ENCODE data around the gene KLHL13.
"Not testable (repeated sequence)": the region's sequence is repeated elsewhere in the genome, so short reads cannot be mapped to it uniquely, and the experiment has no call there.

Gene KLHL13

GRCh38 chrX:117990438-117990837, 126.2 kb downstream of the KLHL13 start:
- DNase-seq (ENCODE audit: low read depth): no peak

DNA sequence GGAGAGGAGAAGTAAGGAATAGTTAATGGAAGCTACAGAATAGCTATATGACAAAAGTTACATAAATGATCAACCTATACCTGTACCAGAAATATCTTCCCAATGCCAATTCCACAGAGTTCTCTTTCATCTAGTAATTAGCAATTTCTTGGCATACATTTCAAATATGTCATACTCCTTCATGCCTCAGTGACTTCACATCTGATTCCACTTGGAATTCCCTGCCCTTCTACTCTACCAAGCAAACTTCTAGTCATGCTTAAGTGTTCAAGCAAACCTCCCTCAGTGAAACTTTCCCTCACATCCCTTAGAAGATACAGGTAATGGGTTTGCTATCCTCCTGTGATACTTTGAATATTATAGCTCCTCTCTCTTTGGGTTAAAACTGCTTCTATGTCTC, 127.1 kb downstream of the KLHL13 start:
- DNase-seq (ENCODE audit: low read depth): no peak

DNA sequence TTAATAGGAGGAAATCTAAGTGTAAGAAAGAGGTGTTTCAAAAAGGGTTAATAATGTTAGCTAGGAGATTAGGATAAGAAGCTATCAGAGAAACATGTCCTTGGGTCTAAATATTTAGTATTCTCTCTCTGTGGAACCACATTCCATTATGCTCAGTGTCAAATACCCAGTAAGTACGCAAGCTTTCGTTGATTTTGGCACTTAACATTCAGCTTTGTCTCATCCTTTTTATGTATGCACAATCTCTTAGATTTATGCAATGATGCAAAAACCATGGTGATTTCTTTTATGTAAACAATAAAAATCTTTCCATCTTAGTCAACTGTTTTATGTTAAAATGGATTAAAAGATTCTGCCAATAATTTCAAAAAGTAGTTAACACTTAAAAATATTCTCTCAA, 129.2 kb downstream of the KLHL13 start:
- DNase-seq (ENCODE audit: low read depth): no peak

DNA sequence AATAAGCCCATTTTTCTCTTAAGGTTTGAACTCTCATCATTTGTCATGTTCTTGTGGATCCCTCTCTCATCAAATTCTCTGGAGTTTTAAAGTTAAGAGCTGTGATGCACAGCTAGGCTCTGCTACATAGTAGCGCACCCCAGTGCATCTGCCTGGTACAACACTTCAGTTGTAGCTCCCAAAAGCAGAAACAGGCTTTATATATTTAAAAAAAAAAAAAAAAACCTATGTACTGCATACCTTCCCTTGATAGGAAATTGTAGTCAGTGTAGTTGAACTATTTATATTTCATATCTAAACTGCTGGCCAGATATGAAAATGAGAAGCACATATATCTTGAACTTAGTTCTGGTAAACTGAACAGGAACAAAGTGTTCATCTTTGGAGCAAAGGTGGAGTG, 131.4 kb downstream of the KLHL13 start:
- no peak for DNase-seq (ENCODE audit: low read depth)

GRCh38 chrX:117982694-117983392, 133.8 kb downstream of the KLHL13 start:
- no peak for DNase-seq (ENCODE audit: low read depth)

GRCh38 chrX:117978402-117978801, 138.2 kb downstream of the KLHL13 start:
- no peak for DNase-seq (ENCODE audit: low read depth)

GRCh38 chrX:117977526-117977925, 139.1 kb downstream of the KLHL13 start:
- no peak for DNase-seq (ENCODE audit: low read depth)

- no peak for DNase-seq (ENCODE audit: low read depth)
These were observed 143.4 kb downstream of the KLHL13 start for GRCh38 chrX:117973110-117973807.

DNA sequence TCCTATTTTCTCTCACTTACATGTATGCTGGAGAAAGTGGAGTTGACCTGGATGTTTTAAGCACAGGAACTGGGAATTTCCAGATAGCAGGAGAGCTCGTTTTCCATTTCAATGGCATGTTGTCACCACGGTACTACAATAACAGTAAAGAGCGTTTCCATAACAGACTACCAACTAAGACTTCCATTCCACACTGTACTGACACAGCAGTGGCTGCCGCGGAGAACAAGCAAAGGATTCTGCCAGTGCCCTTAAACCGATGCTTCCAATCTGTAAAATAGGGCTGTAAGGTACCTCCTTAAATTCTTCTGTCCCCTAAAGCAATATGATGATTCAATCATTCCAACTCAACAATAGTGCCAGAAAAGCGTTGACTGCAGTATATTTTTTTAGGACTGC, 143.9 kb downstream of the KLHL13 start:
- DNase-seq (ENCODE audit: low read depth): no peak

GRCh38 chrX:117969782-117970181, 146.8 kb downstream of the KLHL13 start:
- DNase-seq (ENCODE audit: low read depth): no peak

DNA sequence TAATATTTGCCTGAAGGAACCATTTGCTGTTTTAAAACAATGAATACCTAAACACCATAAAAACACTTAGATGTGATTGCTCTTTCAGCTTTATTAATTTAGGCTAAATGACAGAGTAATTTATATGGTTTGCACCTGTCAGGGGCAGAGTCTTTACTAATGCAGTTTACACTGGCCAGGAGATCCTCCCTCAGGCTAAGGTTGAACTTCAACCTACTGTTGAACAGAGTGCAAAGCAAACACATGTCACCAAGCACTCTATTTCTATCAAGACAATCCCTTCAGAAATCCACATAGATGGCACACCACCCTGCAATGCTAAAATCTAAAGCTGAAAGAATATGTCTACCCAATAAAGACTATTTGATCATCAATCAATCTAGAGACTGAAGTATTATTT, 147.3 kb downstream of the KLHL13 start:
- DNase-seq (ENCODE audit: low read depth): no peak

DNA sequence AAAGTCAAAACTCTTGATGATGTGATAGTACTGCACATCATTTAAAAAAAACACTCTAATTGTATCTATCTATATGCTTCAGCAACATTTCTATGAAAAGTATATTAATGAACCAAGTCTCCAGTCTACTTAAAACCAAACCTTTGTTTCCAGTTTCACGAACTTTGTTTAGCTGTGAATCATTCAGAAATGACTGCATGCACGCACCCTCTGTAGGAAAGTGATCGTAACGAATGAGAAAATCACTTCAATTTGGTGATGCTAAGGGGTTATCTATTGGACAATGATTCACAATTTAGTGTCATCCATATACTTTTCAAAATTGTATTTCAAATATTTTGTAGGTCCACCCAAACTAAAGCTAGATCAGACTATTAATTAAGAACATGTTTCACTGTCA, 157.6 kb downstream of the KLHL13 start:
- no peak for DNase-seq (ENCODE audit: low read depth)

DNA sequence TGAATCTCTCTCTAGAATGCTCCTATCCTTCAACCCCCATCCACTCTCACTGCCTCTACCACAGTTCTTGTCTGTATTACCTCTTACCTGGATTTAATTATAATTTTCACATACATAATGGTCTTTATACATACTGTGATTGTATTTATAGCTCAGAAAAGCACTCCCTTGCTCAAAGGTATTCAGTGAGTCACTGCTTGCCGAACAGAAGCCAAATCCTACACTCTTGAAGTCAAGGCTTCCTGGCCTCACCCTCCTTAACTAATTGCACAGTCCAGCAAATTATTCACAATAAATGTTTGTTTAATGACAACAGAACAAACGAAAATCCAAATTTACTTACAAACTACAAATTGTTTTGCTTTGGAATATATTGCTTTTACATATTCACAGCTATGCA, 159.5 kb downstream of the KLHL13 start:
- DNase-seq (ENCODE audit: low read depth): no peak

DNA sequence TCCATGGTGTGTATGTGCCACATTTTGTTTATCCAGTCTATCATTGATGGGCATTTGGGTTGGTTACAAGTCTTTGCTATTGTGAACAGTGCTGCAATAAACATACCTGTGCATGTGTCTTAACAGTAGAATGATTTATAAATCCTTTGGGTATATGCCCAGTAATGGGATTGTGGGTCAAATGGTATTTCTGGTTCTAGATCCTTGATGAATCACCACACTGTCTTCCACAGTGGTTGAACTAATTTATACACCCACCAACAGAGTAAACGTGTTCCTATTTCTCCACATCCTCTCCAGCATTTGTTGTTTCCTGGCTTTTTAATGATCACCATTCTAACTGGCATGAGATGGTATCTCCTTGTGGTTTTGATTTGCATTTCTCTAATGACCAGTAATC, 177.3 kb downstream of the KLHL13 start:
- not testable (repeated sequence) for DNase-seq (ENCODE audit: low read depth)

- no peak for DNase-seq (ENCODE audit: low read depth)
These were observed 180.5 kb downstream of the KLHL13 start for GRCh38 chrX:117936118-117936517.

DNA sequence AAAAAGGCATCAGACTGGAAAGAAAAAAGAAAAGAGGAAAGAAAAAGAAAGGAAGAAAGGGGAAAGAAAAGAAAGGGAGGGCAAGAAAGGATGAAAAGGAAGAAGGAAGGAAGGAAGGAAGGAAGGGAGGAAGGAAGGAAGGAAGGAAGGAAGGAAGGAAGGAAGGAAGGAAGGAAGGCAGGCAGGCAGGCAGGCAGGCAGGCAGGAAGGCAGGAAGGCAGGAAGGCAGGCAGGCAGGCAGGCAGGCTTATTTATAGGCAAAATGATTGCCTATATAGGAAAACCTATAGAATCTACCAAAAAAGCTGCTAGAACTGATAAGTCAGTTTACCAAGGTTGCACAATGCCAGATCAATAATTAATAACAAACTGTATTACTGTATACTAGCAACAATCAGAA, 186.5 kb downstream of the KLHL13 start:
- DNase-seq (ENCODE audit: low read depth): not testable (repeated sequence)

- no peak for DNase-seq (ENCODE audit: low read depth)
These were observed 196.9 kb downstream of the KLHL13 start for GRCh38 chrX:117919755-117920154.

GRCh38 chrX:117910216-117910615, 206.4 kb downstream of the KLHL13 start:
- DNase-seq (ENCODE audit: low read depth): no peak

DNA sequence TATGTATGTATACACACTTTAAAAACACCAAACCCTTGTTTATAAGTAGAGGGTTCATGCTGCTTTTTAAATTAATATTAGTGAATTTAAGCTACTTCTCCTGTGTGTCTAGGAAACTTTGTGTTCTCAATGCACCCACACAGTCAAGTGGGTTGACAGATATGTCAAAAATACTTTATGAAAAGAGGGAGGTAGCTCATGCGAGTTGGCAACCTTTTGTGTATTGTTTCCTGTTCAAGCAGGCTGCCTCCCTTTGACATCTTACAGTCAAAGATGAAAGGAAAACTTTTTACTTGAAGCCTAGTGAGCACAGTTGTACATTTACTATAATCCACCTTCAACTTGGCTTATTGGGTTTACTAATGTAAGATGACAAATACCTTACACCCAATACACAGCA, 218.4 kb downstream of the KLHL13 start:
- DNase-seq (ENCODE audit: low read depth): no peak

GRCh38 chrX:117895418-117895817, 221.2 kb downstream of the KLHL13 start:
- no peak for DNase-seq (ENCODE audit: low read depth)

GRCh38 chrX:117892469-117892868, 224.1 kb downstream of the KLHL13 start:
- DNase-seq (ENCODE audit: low read depth): no peak

DNA sequence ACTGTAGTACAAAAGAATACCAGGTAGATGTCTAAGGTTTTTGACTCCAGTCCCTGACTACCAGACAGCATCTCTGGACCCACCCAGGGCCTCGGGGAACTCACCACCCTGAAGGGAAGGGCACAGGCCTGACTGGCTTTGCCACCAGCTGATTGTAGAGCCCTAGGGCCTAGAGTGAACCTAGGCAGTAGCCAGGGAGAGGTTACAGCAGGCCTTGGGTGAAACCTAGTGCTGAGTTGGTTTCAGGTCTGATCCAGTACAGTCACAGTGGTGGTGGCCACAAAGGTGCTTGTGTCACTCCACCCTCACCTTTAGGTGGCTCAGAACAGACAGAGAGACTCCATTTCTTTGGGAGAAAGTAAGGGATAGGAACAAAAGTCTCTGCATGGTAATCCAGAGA, 244.8 kb downstream of the KLHL13 start:
- DNase-seq (ENCODE audit: low read depth): no peak

GRCh38 chrX:117860517-117860916, 256.1 kb downstream of the KLHL13 start:
- no peak for DNase-seq (ENCODE audit: low read depth)

- DNase-seq (ENCODE audit: low read depth): no peak
These were observed 261.8 kb downstream of the KLHL13 start for GRCh38 chrX:117854806-117855205.
